HG03354 (cell line): Measurements from ENCODE around the gene PTCD2.

Experiments
- ATAC-seq: cut with Tn5 transposase; IDR thresholded peaks from one replicate; pipeline ENCODE4 v1.9.1; 2021; ENCODE audit warnings: mild to moderate bottlenecking; ENCODE audit not compliant: unreplicated experiment, poor library complexity, severe bottlenecking

The PTCD2 gene

GRCh38 chr5:72407078-72407477 lies 86.9 kb downstream of the PTCD2 start:
- ATAC-seq = no peak

- ATAC-seq = no peak
Observed at GRCh38 chr5:72407541-72407940, 87.4 kb downstream of the PTCD2 start.

GRCh38 chr5:72408127-72408526 lies 88.0 kb downstream of the PTCD2 start:
- no peak for ATAC-seq

GRCh38 chr5:72408603-72409002 lies 88.4 kb downstream of the PTCD2 start:
- ATAC-seq = no peak

- ATAC-seq = no peak
Observed at GRCh38 chr5:72410688-72411295, 90.6 kb downstream of the PTCD2 start.

GRCh38 chr5:72412283-72413055 lies 92.3 kb downstream of the PTCD2 start:
- no peak for ATAC-seq

GRCh38 chr5:72415616-72416325 lies 95.6 kb downstream of the PTCD2 start:
- no peak for ATAC-seq

GRCh38 chr5:72417333-72418062 lies 97.3 kb downstream of the PTCD2 start:
- no peak for ATAC-seq
